GM19455 (cell line): Measurements from ENCODE around the gene MKKS.

Source experiments
- ATAC-seq: cut with Tn5 transposase; IDR thresholded peaks from one replicate; pipeline ENCODE4 v1.9.1; 2021; ENCODE audit not compliant: unreplicated experiment

The MKKS gene

GRCh38 chr20:10433623-10434466 lies at the start of gene MKKS:
Gene MKKS (minus strand): TSS chr20:10434222. CDS start chr20:10413514, 20,708 bp downstream.
- ATAC-seq, result peak; percentile 65

DNA sequence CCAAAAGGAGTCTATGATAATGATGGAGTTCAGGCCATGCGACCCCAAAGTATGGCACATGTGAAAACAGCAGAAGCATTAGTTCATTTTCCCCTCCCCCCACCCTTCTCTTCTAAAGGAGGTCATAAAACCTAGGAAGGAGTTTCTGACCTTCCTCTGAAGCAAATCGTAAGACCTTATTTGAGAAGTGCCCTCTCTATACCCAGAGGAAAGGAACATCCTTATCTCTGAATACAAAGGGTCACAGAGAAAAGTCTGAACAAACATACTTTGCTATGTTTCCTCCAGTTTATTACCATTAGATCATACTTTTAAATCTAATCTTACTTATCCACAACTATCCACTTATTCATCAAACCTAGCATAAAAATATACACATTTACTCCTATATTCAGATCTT lies 49.7 kb upstream of the MKKS start:
- no peak for ATAC-seq

GRCh38 chr20:10481676-10482075 lies 47.7 kb upstream of the MKKS start:
- ATAC-seq, result no peak

DNA sequence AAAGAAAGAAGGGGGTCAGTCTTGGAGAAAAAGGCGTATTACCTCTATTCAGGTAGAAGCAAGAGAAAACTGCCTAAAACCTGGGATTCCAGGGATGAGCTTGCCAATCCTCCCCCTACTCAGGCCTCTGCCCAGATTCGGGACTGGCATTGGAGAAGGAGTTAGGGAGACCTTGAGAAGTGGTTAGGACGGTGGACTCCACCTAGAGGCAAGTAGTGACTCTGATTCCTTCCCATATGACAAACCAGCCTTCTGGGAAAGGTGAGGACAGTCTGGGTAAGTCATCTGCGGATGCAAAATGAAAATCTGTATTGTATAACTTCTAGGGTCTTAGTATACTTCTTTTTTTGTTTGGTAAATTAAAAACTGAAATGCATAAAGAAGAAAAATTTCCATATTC lies 44.9 kb upstream of the MKKS start:
- no peak for ATAC-seq

GRCh38 chr20:10478205-10478604 lies 44.2 kb upstream of the MKKS start:
- ATAC-seq, result peak; percentile 70

DNA sequence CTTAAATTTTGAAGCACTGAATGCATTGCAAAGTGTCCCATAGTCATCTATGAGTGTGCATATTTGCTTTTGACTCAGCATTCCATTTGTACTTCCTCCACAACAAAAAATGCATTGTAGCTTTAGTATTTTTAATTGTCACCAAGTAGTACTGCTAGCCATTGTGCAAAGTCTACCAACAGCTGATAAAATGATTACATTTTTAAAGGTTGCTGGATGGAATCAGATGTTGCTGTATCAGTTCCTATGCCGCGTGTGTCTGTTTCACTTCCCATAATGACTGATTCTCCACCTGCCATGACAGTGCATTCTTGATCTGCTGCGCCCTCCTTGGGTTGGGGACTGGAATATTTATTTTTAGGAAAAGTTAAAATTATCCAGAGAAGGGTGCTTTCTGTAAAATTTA lies 42.3 kb upstream of the MKKS start:
- ATAC-seq, result peak; percentile 63

- ATAC-seq, result no peak
These were observed 41.2 kb upstream of the MKKS start for GRCh38 chr20:10475225-10475624.

- ATAC-seq, result no peak
These were observed 40.7 kb upstream of the MKKS start for GRCh38 chr20:10474606-10475184.

DNA sequence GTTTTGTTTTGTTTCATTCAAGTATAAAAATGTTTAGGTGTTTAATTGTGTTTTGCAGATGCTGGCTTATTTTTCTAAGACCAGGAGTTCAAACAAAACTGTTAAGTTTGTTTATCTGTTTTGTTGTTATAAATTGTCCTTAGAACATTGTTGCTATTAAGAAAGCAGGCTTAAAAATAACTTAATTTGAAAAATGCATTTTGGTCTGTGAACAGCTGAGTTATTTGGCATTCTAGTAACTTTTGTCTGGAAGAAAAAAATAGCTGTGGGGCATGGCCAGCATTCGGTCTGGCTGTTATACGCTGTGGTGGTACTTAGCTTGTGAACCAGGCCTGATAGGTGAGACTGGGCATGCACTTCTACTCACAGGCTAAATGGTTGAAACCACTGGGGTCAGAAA lies 38.8 kb upstream of the MKKS start:
- ATAC-seq, result no peak

DNA sequence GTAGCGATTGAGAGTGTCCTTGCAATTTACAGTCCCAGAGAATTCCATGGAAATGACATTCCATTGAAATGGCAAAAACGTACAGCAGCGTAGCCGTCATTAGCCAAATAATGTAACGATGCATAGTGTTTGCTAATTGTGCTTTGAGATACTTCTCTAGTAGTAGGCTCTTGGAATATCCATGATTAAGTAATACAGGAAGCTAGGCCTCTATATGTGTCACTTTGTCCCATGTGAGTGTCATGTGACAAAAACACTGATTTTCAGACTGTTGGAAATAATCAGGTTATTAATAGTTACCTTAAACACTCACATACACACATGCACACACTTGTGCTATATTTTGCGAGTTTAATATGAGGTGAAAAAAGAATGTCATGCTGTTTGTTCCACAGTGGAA lies 36.3 kb upstream of the MKKS start:
- ATAC-seq, result no peak

DNA sequence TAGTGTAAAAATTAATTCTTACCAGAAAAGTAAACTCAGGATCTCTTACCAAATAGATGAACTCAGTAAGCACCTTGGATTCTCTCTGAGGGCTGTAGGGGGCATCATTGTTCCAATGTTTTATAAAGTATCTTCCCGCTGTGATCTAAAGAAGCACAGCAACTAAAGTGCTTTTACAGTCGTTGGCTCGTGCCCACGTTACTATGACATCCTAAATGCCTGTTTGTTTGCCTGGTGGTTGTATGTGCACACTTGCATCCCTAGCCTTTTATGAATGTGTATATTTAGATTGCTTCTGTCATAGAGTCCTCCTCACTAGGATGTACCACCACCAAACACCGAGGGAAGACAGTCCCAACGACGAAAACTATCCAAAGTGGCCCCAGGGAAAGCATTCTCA lies 35.6 kb upstream of the MKKS start:
- no peak for ATAC-seq

DNA sequence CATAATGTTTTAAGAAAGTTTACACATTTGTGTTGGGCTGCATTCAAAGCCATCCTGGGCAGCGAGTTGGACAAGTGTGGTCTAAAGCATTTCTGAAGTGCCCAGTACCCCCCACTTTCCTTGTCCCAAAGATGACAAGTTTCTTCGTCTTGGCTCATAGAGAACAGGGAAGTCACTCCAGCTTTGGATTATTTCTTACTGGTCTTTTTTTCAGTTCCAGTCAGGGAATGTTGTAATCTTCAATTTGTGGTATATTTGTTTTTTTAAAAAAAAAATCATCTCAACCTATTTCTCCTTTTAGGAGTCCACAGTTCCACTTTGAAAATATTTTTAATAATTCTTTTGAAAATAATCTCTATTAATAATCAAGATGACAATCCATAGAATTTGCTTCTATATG lies 35.0 kb upstream of the MKKS start:
- no peak for ATAC-seq

GRCh38 chr20:10468340-10468845 lies 34.4 kb upstream of the MKKS start:
- no peak for ATAC-seq

DNA sequence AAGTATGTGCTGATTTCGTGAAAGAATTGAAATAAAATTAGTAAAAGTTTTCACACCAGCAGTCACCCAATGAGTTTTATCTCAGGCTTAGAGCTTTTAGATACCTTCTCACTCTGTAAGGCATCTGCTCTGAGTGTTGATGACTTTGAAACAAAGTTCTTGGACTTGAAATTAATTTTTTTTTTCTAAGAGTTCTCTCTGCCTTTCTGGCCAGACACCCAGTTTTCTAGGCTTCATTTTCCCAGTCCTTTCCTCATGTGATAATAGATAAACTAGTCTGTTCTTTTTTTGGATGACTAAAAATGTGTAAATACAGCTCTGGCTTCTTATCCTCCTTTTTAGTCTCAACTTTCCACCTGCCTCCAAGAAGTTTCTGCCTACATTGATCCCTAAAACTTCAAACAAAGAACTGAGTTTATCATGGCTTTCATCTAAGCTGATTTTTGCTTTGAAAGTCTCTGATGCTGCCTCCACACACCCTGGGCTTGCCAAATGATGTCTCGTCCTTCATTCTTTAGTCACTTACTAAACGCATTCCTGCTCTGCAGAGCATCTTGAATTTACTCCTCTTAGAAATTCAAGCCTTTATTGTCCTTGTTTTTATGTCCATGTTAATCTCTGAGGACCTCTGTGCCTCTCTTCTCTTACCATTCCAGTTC lies 33.8 kb upstream of the MKKS start:
- no peak for ATAC-seq

DNA sequence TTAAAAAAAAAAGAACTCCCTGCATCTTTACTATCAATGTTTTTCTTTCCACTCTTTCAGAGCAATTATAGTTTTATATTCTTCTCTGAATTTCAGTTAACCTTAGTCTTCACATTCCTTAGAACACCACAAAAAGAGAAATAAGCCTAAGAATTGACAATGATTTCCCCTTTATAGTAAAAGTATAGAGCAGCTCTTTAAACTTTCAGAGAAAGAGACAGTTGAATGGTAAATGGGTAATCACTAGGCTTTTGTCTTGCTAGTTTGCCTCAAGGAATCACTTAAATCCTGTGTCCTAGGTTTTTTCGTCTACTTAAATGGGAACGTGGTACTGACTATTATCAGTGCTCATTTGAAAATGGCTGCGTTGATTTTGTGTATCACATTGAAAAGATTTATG lies 32.8 kb upstream of the MKKS start:
- ATAC-seq, result no peak

DNA sequence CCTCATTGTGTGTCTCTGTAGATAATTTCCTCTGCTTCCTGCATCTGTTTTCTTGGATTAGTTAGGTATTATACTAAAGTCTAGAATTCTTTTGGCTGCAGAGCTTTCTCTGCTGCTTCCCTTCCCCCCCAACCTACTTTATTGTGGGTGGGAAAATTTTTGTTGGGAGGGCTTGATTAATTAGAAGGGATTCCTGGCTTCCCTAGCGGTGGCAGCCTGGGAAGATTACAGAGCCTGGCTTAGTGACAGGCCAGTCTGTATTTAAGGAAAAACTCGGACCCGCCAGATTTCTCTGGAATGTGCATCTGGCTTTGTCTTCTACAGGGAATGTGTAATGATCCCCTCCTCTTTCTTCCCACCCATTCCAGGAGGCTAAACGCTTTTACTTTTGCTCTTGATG lies 32.3 kb upstream of the MKKS start:
- ATAC-seq, result no peak

- no peak for ATAC-seq
These were observed 31.1 kb upstream of the MKKS start for GRCh38 chr20:10465135-10465534.

GRCh38 chr20:10463622-10464021 lies 29.6 kb upstream of the MKKS start:
- no peak for ATAC-seq

- no peak for ATAC-seq
These were observed 28.5 kb upstream of the MKKS start for GRCh38 chr20:10462516-10462915.

DNA sequence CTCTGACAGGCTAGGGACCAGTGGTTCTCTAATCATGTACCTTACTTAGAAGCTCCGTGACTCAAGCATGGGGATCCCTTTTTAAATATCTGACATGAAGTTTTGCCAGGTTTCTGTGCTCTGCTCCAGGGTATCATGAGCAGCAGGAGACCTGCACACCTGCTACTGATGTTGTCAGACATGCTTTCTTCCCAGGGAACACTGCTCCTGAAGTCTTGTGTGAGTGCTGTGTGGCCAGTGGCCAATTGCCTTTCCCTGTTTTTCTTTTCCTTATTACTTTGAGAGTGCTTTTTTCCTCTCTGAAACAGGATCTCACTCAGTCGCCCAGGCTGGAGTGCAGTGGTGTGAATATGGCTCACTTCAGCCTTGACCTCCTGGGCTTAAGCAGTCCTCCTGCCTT lies 27.5 kb upstream of the MKKS start:
- no peak for ATAC-seq

- ATAC-seq, result no peak
These were observed 20.2 kb upstream of the MKKS start for GRCh38 chr20:10454151-10454750.

DNA sequence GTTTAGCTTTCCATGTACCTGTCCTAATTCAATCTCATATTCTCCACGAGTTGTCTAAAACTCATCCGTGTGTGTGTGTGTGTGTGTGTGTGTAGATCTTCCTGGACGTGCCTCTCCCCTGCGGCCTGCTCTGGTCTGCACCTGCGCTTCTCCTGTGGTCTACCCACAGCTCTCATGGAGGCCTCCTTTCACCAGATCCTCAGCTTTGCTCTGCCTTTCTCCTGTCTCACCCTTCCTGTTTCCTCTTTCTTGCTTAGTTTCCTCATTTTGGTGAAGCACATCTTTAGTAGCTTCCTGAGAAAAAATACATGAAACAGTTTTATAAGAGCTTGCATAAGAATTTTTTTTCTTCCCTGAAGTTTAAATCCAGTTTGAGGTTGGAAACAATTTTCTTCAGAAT lies 19.2 kb upstream of the MKKS start:
- ATAC-seq, result peak; percentile 84
